HT1080 (cell line): ENCODE measurements around the gene ASH1L. TPM values are rescaled to one million over a fixed set of nuclear protein-coding genes. Genes with fewer than 3 reads are reported as not detected.
"Not testable (repeated sequence)": the region's sequence is repeated elsewhere in the genome, so short reads cannot be mapped to it uniquely, and the experiment has no call there.

ENCODE experiments used
- DNase-seq: peaks from one replicate; pipeline ENCODE4 v3.0.0-alpha.2; 2015; ENCODE audit warnings: low read depth
- polyA plus RNA-seq, 2 experiments: library from polyadenylated mRNA; depleted of rRNA; stranded (reverse); fragments of >200 nt; gene quantifications; 2 replicates each; pipeline ENCODE4 v1.2.3, GENCODE V29; 2015
- total RNA-seq: library from RNA; depleted of rRNA; stranded (reverse); fragments of >200 nt; shearing (Covaris generic); gene quantifications from 2 replicates; pipeline ENCODE4 v1.2.3, GENCODE V29; 2014; rRNA removed

ASH1L gene
- total RNA-seq, result 12.7 and 13.4 TPM in 2 replicates
- 5.5 and 7.9 TPM in 2 replicates for polyA plus RNA-seq (2015; cell fraction: cytosol; rRNA removed)
- polyA plus RNA-seq (2015; cell fraction: nucleus; rRNA removed), result 24.2 and 27.5 TPM in 2 replicates

GRCh38 chr1:155562581-155563376 lies at the start of gene ASH1L:
Gene ASH1L (minus strand): TSS chr1:155562803. CDS start chr1:155521519, 41,284 bp downstream.
- DNase-seq, result peak; percentile 88

GRCh38 chr1:155610257-155610647 lies 47.6 kb upstream of the ASH1L start:
- DNase-seq, result not testable (repeated sequence)

DNA sequence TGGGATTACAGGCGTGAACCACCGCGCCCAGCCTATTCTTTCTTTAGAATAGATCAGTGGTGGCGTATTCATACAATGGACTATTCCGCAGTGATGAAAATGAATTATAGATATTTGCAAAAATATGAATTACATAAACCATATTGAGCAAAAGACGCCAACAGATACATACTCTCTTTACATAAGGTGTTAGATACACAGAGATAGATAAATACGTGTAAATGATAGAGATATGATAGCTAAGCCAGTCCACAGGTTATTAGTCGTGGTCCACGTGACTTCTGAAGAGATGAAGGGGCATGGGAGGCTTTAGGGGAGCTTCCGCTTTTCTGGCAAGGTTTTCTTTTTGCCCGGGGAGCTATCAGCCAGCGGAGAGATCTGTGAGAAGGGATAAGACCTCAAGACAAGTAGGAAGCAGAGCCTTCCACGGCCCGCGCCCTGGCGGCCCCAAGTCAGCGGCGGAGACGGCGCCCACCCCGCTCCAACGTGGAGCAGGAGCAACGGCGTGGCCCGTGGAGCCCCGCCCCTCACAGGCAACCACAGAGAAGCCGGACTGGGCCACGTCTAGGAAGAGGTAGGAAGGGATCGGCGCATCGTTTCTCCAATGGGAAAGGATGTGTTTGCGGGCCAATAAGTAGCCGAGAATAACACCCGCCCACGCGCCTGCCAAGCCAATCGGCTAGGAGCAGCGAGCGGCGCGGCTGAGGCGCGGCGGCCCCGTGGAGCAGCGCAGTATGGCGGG lies 47.1 kb upstream of the ASH1L start, which contains the start of gene MSTO1:
MSTO1 (plus strand) TSS at position 704 of the 742 bp plus-strand sequence; CDS start at position 735, 31 bp downstream.
- peak; percentile 98 for DNase-seq

- no peak for DNase-seq
Observed at GRCh38 chr1:155608888-155609225, 46.3 kb upstream of the ASH1L start.

DNA sequence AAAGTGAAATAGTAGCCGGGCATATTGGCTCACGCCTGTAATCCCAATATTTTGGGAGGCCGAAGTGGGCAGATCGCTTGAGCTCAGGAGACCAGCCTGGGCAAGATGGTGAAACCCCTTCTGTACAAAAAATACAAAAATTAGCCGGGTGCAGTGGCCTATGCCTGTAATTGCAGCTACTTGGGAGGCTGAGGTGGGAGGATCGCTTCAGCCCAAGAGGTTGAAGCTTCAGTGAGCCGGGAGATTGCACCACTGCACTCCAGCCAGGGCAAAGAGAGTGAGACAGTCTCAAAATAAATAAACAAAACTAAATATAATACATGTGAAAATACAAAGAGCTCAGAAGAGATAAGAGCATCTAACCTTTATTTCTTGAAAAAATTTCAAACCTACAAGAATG lies 45.1 kb upstream of the ASH1L start:
- DNase-seq, result no peak

DNA sequence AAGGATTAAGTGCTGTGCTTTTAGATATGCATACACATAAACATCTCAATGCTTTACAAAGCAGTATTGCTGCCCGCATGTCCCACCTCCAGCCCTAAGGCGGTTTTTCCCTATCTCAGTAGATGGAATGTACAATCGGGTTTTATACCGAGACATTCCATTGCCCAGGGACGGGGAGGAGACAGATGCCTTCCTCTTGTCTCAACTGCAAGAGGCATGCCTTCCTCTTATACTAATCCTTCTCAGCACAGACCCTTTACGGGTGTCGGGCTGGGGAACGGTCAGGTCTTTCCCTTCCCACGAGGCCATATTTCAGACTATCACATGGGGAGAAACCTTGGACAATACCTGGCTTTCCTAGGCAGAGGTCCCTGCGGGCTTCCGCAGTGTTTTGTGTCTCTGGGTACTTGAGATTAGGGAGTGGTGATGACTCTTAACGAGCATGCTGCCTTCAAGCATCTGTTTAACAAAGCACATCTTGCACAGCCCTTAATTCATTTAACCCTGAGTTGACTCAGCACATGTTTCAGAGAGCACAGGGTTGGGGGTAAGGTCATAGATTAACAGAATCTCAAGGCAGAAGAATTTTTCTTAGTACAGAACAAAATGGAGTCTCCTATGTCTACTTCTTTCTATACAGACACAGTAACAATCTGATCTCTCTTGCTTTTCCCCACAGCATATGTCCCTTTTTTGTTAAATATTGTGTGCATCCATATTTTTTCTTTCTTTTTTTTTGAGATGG lies 37.4 kb upstream of the ASH1L start:
- not testable (repeated sequence) for DNase-seq

GRCh38 chr1:155598842-155599331 lies 36.3 kb upstream of the ASH1L start:
- DNase-seq, result no peak

DNA sequence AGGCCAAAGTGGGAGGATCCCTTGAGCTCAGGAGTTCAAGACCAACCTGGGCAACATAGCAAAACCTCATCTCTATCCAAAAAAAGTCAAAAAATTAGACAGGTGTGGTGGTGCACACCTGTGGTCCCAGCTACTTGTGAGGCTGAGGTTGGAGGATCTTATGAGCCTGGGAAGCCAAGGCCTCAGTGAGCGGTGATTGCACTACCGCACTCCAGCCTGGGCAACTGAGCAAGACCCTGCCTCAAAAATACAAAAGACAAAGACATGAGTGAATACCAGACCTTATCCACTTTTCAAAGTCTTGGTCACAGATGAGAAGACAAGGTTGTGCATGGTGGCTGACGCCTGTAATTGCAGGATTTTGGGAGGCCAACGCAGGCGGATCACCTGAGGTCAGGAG lies 34.3 kb upstream of the ASH1L start:
- DNase-seq, result no peak

- not testable (repeated sequence) for DNase-seq
Observed at GRCh38 chr1:155595877-155596474, 33.4 kb upstream of the ASH1L start.

DNA sequence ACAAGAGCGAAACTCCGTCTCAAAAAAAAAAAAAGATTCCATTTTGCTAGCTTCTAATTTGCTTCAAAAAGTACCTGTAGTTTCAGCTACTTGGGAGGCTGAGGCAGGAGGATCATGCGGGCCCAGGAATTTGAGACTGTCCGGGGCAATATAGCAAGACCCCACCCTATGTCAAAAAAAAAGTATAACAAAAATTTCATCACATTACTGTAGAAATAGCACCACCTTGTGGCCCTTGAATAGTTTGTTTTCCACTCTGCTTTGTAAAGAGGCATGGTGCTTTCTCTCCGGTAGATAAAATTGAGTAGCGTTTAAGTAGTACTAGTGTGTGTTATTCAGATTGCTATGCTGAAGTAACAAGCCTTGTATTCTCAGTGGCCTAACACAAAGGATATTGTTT lies 29.2 kb upstream of the ASH1L start:
- DNase-seq, result peak; percentile 63

GRCh38 chr1:155590516-155591247 lies 28.1 kb upstream of the ASH1L start:
- DNase-seq, result not testable (repeated sequence)

DNA sequence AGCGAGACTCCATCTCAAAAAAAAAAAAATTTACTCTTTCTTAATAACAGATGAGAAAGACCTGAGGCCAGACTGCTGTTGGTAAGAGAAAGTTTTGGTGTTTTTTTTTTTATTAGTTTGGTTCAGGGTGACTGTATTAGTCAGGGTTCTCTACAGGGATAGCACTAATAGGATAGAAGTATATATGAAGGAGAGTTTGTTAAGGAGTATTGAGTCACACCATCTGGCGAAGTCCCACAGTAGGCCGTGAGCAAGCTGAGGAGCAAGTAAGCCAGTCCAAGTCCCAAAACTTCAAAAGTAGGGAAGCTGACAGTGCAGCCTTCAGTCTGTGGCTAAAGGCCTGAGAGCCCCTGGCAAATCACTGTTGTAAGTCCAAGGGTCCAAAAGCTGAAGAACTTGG lies 26.7 kb upstream of the ASH1L start:
- not testable (repeated sequence) for DNase-seq

- not testable (repeated sequence) for DNase-seq
Observed at GRCh38 chr1:155583846-155584245, 21.2 kb upstream of the ASH1L start.

- DNase-seq, result not testable (repeated sequence)
Observed at GRCh38 chr1:155575608-155576007, 13.0 kb upstream of the ASH1L start.

- no peak for DNase-seq
Observed at GRCh38 chr1:155574077-155574476, 11.5 kb upstream of the ASH1L start.

GRCh38 chr1:155570593-155570990 lies 8.0 kb upstream of the ASH1L start:
- DNase-seq, result no peak

- DNase-seq, result no peak
Observed at GRCh38 chr1:155569988-155570592, 7.5 kb upstream of the ASH1L start.

GRCh38 chr1:155563377-155564022 lies 897 bp upstream of the ASH1L start:
- not testable (repeated sequence) for DNase-seq
